Ascending aorta (tissue), 2 donors: ENCODE measurements around the gene PRICKLE2. TPM values are rescaled to one million over a fixed set of nuclear protein-coding genes. Genes with fewer than 3 reads are reported as not detected.

ENCODE experiments used
- DNase-seq, 2 donors: peaks; one replicate each; pipeline ENCODE4 v3.0.0-alpha.2; 2019; ENCODE audit warnings: low spot score in 2 of 2
- H3K27ac ChIP-seq, 2 donors: fragments of 200-600 bp; sonication (generic); one replicate each; pipeline ENCODE4 v1.5.1; 2016 to 2017; ENCODE audit warnings: mild to moderate bottlenecking in 1 of 2
- H3K27me3 ChIP-seq: fragments of 200-600 bp; sonication (generic); one replicate; pipeline ENCODE4 v1.5.1; 2017
- H3K36me3 ChIP-seq, 2 donors: fragments of 200-600 bp; sonication (generic); one replicate each; pipeline ENCODE4 v1.5.1; 2016
- H3K4me1 ChIP-seq, 2 donors: fragments of 200-600 bp; sonication (generic); one replicate each; pipeline ENCODE4 v1.5.1; 2016 to 2017; ENCODE audit warnings: mild to moderate bottlenecking in 1 of 2
- H3K4me3 ChIP-seq, 2 donors: fragments of 200-600 bp; sonication (generic); one replicate each; pipeline ENCODE4 v1.5.1; 2016 to 2017; ENCODE audit warnings: mild to moderate bottlenecking in 1 of 2
- H3K9me3 ChIP-seq, 2 donors: fragments of 200-600 bp; sonication (generic); one replicate each; pipeline ENCODE4 v1.5.1; 2016
- intact Hi-C: fragments of 100-400 bp; cut with DNase I; formaldehyde crosslinking; loops from one replicate; pipeline ENCODE4 v1.15.1; 2023
- total RNA-seq: library from RNA; depleted of rRNA; stranded (reverse); fragments of >200 nt; gene quantifications from one replicate; pipeline ENCODE4 v1.1.0, GENCODE V29; 2016
- TF ChIP-seq, protein P1 (sequence below), 3 experiments: fragments of 200-600 bp in 2 of 3; fragments of 450-650 bp in 1 of 3; sonication (generic) in 2 of 3; IDR thresholded peaks; one replicate each; pipeline ENCODE4 v1.5.1; 2016 to 2019; ENCODE audit warnings: antibody characterized with exemption in 3 of 3, mild to moderate bottlenecking in 1 of 3, moderate library complexity in 1 of 3

PRICKLE2 gene
- total RNA-seq, 1 donor from 2014 or later, result 24.7 TPM

DNA sequence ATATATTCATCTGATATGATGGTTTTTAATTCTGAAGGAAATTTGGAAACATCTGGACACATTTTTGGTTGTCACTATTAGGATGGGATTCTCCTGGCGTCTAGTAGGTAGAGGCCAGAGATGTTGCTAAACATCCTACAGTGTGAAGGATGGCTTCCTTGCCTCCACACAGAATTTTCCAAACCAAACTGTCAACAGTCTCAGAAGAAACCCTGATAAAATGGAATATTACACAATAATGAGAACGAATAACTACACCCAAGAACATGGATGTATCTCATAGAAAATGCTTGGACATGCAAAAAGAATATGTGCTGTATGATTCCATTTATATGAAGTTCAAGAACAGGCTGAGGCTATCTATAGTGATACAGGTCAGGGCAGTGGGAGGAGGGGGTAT, 122.1 kb downstream of the PRICKLE2 start:
- TF ChIP-seq, protein P1, sequence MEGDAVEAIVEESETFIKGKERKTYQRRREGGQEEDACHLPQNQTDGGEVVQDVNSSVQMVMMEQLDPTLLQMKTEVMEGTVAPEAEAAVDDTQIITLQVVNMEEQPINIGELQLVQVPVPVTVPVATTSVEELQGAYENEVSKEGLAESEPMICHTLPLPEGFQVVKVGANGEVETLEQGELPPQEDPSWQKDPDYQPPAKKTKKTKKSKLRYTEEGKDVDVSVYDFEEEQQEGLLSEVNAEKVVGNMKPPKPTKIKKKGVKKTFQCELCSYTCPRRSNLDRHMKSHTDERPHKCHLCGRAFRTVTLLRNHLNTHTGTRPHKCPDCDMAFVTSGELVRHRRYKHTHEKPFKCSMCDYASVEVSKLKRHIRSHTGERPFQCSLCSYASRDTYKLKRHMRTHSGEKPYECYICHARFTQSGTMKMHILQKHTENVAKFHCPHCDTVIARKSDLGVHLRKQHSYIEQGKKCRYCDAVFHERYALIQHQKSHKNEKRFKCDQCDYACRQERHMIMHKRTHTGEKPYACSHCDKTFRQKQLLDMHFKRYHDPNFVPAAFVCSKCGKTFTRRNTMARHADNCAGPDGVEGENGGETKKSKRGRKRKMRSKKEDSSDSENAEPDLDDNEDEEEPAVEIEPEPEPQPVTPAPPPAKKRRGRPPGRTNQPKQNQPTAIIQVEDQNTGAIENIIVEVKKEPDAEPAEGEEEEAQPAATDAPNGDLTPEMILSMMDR (IDR thresholded peaks at IDR 0.05), result no peak
- Histone ChIP-seq H3K36me3 (peaks cover 9 to 22% of the 10 kb centered on the region in 2 donors), H3K4me1 (no peaks in the 10 kb centered on the region), H3K4me3 (no peak overlapping the region), H3K27ac (no peak overlapping the region), H3K27me3 (no peaks in the 10 kb centered on the region), H3K9me3 (no peaks in the 10 kb centered on the region)
- intact Hi-C loops, result no loop called here
- DNase-seq, result no peak

DNA sequence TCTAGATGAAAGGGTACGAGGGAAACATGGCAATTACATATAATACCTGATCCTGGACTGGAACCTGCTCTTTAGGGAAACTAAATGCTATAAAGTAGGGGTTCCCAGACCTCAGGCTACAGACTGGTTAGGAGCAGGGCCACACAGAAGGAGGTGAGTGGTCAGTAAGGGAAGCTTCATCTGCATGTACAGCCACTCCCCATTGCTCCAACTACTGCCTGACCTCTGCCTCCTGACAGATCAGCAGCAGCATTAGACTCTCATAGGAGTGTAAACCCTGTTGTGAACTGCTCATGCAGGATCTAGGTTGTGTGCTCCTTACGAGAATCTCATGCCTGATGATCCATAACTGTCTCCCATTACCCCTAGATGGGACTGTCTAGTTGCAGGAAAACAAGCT, 123.1 kb downstream of the PRICKLE2 start:
- H3K4me3 ChIP-seq, result no peak overlapping the region
- no peaks in the 10 kb centered on the region for H3K9me3 ChIP-seq
- peaks cover 9 to 22% of the 10 kb centered on the region in 2 donors for H3K36me3 ChIP-seq
- intact Hi-C loops, result no loop called here
- no peaks in the 10 kb centered on the region for H3K4me1 ChIP-seq
- no peak overlapping the region for H3K27ac ChIP-seq
- no peak for DNase-seq
- H3K27me3 ChIP-seq, result no peaks in the 10 kb centered on the region
- TF ChIP-seq, protein P1 (IDR thresholded peaks at IDR 0.05), result no peak

DNA sequence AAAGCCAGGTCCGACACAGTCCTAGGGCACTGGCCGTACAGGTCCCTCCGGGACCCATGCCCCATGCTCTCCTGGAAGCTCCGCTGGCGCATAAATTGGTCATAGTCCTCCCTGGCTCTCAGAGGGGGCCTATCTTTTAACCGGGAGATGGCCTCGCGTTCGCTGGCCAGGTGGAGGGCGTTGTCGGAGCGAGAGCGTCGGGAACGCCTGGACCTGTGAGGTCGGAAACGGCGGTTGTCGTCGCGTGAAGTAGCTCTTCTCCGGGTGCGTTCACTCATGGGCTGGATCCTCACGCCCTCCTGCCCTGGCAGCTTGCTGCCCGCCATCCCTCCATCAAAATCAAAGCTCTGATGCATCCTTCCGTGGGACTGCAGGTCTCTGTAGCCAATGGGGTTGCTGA, 126.0 kb downstream of the PRICKLE2 start:
- Histone ChIP-seq H3K27ac (no peak overlapping the region), H3K27me3 (no peaks in the 10 kb centered on the region), H3K4me3 (no peak overlapping the region), H3K36me3 (peaks cover 9 to 32% of the 10 kb centered on the region in 2 donors), H3K4me1 (no peaks in the 10 kb centered on the region), H3K9me3 (no peaks in the 10 kb centered on the region)
- TF ChIP-seq, protein P1 (IDR thresholded peaks at IDR 0.05), result no peak
- no peak for DNase-seq
- intact Hi-C loops, result no loop called here

DNA sequence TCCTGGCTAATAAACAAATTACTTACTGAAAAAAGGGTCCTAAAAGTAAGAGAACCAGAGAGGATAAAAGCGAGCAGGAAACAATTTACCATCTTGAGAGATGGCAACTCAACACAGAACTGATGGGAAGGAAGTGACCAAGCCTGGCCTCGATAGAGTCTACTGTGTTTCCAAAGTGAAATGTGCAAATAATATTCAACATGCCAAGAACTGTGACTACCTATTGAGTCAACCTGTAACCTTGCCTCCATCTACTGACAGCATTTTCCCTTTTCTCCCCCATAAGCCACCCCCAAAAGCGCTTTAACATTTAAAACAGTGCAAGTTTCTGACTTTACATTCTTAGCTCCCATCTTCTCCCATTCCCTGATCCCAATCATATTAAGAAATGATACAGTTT, 126.6 kb downstream of the PRICKLE2 start:
- Histone ChIP-seq H3K27ac (no peak overlapping the region), H3K27me3 (no peaks in the 10 kb centered on the region), H3K36me3 (peaks cover 9 to 32% of the 10 kb centered on the region in 2 donors), H3K4me3 (no peak overlapping the region), H3K4me1 (no peaks in the 10 kb centered on the region), H3K9me3 (no peaks in the 10 kb centered on the region)
- intact Hi-C loops, result no loop called here
- DNase-seq, result no peak
- TF ChIP-seq, protein P1 (IDR thresholded peaks at IDR 0.05), result no peak

DNA sequence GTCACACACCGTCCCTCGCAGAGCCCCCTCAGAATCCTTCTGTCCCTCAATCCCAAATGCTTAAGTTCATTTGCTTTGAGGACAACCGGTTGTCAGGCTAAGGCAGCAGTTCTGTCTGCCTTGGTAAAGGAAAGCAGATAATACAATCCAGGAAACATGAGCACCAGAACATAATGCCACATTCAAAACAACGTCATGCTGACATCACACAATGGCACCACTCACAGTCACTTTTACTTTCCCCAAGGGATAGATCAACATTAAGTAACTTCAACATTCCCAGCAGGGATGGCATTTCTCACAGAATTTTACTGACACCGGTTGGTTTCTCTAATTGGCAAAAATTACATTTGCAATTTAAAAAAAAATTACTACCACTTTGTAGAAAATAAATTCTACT, 127.3 kb downstream of the PRICKLE2 start:
- no peak for DNase-seq
- intact Hi-C loops, result no loop called here
- Histone ChIP-seq H3K9me3 (no peaks in the 10 kb centered on the region), H3K27me3 (no peaks in the 10 kb centered on the region), H3K36me3 (peaks cover 9 to 32% of the 10 kb centered on the region in 2 donors), H3K27ac (no peak overlapping the region), H3K4me3 (no peak overlapping the region), H3K4me1 (no peaks in the 10 kb centered on the region)
- TF ChIP-seq, protein P1 (IDR thresholded peaks at IDR 0.05), result no peak

DNA sequence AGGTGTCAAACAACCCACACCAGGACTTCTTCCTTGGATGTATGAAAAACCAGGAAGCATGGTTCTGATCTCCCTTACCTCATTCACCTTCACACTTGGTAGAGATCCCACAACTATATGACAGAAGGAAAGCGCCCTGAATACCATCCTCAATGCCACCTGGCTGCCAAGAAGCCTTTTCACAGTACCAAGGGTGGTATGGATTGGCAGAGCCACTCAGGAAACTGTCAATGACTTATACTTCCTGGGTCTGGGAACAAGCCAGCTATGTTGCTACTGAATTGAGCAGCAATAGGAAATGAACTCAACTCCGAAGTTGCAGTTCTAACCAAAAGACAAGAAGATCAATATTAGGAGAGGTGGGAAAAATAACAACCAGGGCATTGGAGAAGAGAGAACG, 129.5 kb downstream of the PRICKLE2 start:
- DNase-seq, result no peak
- intact Hi-C loops, result no loop called here
- Histone ChIP-seq H3K4me1 (no peaks in the 10 kb centered on the region), H3K4me3 (no peak overlapping the region), H3K27me3 (no peaks in the 10 kb centered on the region), H3K36me3 (peaks cover 9 to 32% of the 10 kb centered on the region in 2 donors), H3K27ac (no peak overlapping the region), H3K9me3 (no peaks in the 10 kb centered on the region)
- TF ChIP-seq, protein P1 (IDR thresholded peaks at IDR 0.05), result no peak
